Measurements from ENCODE around the gene KRT17. TPM values are rescaled to one million over a fixed set of nuclear protein-coding genes. Genes with fewer than 3 reads are reported as not detected.

Gene KRT17
- total and polyA plus RNA-seq, 10 of the 15 experiments (the other 5 are each of a cell fraction or from before 2014, with no cell fraction given): 0.47 to 30.0 (median 2.5) TPM

- ATAC-seq (no peak), DNase-seq (ENCODE audit: low read depth, low spot score) (no peak), FAIRE-seq (no peak)
- Histone ChIP-seq H3K4me3 (no peak overlapping the region), H3K4me2 (ENCODE audit: control insufficient read depth, insufficient read depth) (no peak overlapping the region), H3K27ac (ENCODE audit: control insufficient read depth, insufficient read depth) (no peak overlapping the region), H3K9ac (ENCODE audit: control insufficient read depth, insufficient read depth, low read length) (no peak overlapping the region), H2AFZ (ENCODE audit: control insufficient read depth, low read depth, low read length) (no peak overlapping the region), H3K36me3 (ENCODE audit: control insufficient read depth in 2 of 2, insufficient read depth in 2 of 2, low read length in 1 of 2) (no peaks in the 10 kb centered on the region), H4K20me1 (ENCODE audit: control insufficient read depth, insufficient read depth) (no peaks in the 10 kb centered on the region), H3K27me3 (replicated peaks in 1 of 2; ENCODE audit: control insufficient read depth in 2 of 2, insufficient read depth in 2 of 2, low read length in 1 of 2) (no peaks in the 10 kb centered on the region; a peak in 1 of 4 replicates), H3K79me2 (ENCODE audit: control insufficient read depth, insufficient read depth, low read length) (no peaks in the 10 kb centered on the region), H3K9me3 (replicated peaks; ENCODE audit: control insufficient read depth, insufficient read depth, low read length) (no peaks in the 10 kb centered on the region), H3K4me1 (ENCODE audit: control insufficient read depth, insufficient read depth, low read length) (no peaks in the 10 kb centered on the region; the same call in 1 of the 2 replicates)
- RAD21 ChIA-PET (ENCODE audit: unreplicated experiment): interaction anchor here (0.9 to 9.6 kb wide), 4 partner anchors 10 to 110 kb away, joined by 3 to 193 read pairs (median 5); no protein-coding TSS in a partner anchor
- CTCF ChIA-PET: interaction anchor here (0.5 to 12.0 kb wide), 9 partner anchors 10 to 750 kb away, joined by 3 to 420 read pairs (median 3); no protein-coding TSS in a partner anchor
- BruUV-seq (replicated peaks): no TSS peak
- POLR2A ChIA-PET: no interaction called here
- in situ Hi-C loops (cut with MboI): loop anchor here (5.0 to 10.0 kb wide), 4 partner anchors 113 to 1045 kb away; no protein-coding TSS in a partner anchor
- intact Hi-C loops (cut with micrococcal nuclease; ENCODE audit: unreplicated experiment): loop anchor here (5.0 kb wide), 4 partner anchors 68 to 858 kb away; no protein-coding TSS in a partner anchor
- SMC1A ChIA-PET (ENCODE audit: uncharacterized antibody, unreplicated experiment): interaction anchor here (0.8 to 2.9 kb wide), 3 partner anchors 11 to 1242 kb away, joined by 3 to 24 read pairs (median 3); partner anchors contain the start of gene TOP2A
- WGBS (ENCODE audit: insufficient coverage, insufficient replicate concordance, low lambda C conversion rate, missing lambda C conversion rate): 12% methylated on average over 8 of the region's 8 CpGs
- TF ChIP-seq, protein P1, sequence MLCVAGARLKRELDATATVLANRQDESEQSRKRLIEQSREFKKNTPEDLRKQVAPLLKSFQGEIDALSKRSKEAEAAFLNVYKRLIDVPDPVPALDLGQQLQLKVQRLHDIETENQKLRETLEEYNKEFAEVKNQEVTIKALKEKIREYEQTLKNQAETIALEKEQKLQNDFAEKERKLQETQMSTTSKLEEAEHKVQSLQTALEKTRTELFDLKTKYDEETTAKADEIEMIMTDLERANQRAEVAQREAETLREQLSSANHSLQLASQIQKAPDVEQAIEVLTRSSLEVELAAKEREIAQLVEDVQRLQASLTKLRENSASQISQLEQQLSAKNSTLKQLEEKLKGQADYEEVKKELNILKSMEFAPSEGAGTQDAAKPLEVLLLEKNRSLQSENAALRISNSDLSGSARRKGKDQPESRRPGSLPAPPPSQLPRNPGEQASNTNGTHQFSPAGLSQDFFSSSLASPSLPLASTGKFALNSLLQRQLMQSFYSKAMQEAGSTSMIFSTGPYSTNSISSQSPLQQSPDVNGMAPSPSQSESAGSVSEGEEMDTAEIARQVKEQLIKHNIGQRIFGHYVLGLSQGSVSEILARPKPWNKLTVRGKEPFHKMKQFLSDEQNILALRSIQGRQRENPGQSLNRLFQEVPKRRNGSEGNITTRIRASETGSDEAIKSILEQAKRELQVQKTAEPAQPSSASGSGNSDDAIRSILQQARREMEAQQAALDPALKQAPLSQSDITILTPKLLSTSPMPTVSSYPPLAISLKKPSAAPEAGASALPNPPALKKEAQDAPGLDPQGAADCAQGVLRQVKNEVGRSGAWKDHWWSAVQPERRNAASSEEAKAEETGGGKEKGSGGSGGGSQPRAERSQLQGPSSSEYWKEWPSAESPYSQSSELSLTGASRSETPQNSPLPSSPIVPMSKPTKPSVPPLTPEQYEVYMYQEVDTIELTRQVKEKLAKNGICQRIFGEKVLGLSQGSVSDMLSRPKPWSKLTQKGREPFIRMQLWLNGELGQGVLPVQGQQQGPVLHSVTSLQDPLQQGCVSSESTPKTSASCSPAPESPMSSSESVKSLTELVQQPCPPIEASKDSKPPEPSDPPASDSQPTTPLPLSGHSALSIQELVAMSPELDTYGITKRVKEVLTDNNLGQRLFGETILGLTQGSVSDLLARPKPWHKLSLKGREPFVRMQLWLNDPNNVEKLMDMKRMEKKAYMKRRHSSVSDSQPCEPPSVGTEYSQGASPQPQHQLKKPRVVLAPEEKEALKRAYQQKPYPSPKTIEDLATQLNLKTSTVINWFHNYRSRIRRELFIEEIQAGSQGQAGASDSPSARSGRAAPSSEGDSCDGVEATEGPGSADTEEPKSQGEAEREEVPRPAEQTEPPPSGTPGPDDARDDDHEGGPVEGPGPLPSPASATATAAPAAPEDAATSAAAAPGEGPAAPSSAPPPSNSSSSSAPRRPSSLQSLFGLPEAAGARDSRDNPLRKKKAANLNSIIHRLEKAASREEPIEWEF (IDR thresholded peaks at IDR 0.05; ENCODE audit: insufficient replicate concordance, low read depth, low read length): no peak
- no peak for TF ChIP-seq CBFB (IDR thresholded peaks at IDR 0.05; ENCODE audit: low read depth)
- TF ChIP-seq, protein P2, sequence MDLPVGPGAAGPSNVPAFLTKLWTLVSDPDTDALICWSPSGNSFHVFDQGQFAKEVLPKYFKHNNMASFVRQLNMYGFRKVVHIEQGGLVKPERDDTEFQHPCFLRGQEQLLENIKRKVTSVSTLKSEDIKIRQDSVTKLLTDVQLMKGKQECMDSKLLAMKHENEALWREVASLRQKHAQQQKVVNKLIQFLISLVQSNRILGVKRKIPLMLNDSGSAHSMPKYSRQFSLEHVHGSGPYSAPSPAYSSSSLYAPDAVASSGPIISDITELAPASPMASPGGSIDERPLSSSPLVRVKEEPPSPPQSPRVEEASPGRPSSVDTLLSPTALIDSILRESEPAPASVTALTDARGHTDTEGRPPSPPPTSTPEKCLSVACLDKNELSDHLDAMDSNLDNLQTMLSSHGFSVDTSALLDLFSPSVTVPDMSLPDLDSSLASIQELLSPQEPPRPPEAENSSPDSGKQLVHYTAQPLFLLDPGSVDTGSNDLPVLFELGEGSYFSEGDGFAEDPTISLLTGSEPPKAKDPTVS (IDR thresholded peaks at IDR 0.05; ENCODE audit: low read depth, low read length): no peak
- TF ChIP-seq CBX5 (IDR thresholded peaks at IDR 0.05; ENCODE audit: low read depth): no peak
- TF ChIP-seq, protein P3, sequence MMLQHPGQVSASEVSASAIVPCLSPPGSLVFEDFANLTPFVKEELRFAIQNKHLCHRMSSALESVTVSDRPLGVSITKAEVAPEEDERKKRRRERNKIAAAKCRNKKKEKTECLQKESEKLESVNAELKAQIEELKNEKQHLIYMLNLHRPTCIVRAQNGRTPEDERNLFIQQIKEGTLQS (IDR thresholded peaks at IDR 0.05; ENCODE audit: borderline replicate concordance, extremely low read depth, low read depth, low read length): no peak
- TF ChIP-seq, protein P4, sequence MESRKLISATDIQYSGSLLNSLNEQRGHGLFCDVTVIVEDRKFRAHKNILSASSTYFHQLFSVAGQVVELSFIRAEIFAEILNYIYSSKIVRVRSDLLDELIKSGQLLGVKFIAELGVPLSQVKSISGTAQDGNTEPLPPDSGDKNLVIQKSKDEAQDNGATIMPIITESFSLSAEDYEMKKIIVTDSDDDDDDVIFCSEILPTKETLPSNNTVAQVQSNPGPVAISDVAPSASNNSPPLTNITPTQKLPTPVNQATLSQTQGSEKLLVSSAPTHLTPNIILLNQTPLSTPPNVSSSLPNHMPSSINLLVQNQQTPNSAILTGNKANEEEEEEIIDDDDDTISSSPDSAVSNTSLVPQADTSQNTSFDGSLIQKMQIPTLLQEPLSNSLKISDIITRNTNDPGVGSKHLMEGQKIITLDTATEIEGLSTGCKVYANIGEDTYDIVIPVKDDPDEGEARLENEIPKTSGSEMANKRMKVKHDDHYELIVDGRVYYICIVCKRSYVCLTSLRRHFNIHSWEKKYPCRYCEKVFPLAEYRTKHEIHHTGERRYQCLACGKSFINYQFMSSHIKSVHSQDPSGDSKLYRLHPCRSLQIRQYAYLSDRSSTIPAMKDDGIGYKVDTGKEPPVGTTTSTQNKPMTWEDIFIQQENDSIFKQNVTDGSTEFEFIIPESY (IDR thresholded peaks at IDR 0.05): no peak
- no peak for TF ChIP-seq SUZ12 (IDR thresholded peaks at IDR 0.05; ENCODE audit: unreplicated experiment)
- no peak for TF ChIP-seq IRF3 (IDR thresholded peaks at IDR 0.05)
- TF ChIP-seq ZZZ3 (IDR thresholded peaks at IDR 0.05; ENCODE audit: control insufficient read depth, insufficient read length, low read depth): no peak
- TF ChIP-seq POU2F2 (IDR thresholded peaks at IDR 0.05; ENCODE audit: borderline replicate concordance, low read depth, low read length): no peak
- TF ChIP-seq PML (IDR thresholded peaks at IDR 0.05; ENCODE audit: low read length): no peak
- no peak for TF ChIP-seq PAX8 (IDR thresholded peaks at IDR 0.05)
- TF ChIP-seq RB1 (IDR thresholded peaks at IDR 0.05; ENCODE audit: borderline replicate concordance): no peak
- TF ChIP-seq RBBP5 (conservative IDR thresholded peaks at IDR 0.05): no peak
Observed at GRCh38 chr17:41660221-41660711, 35.9 kb upstream of the KRT17 start.
